ENCODE measurements around the gene ALK. TPM values are rescaled to one million over a fixed set of nuclear protein-coding genes. Genes with fewer than 3 reads are reported as not detected.

Gene ALK
- total RNA-seq, 1 experiment from 2014 or later, result 0.07 TPM

- no peak for TF ChIP-seq CTCF (IDR thresholded peaks at IDR 0.05; ENCODE audit: unreplicated experiment)
Measured at GRCh38 chr2:29761278-29761677, 160.1 kb downstream of the ALK start.

GRCh38 chr2:29760008-29760407, 161.4 kb downstream of the ALK start:
- DNase-seq (ENCODE audit: unreplicated experiment), result no peak
- no peaks in the 10 kb centered on the region for H3K9me3 Mint-ChIP-seq (ENCODE audit: unreplicated experiment)
- no peak for TF ChIP-seq CTCF (IDR thresholded peaks at IDR 0.05; ENCODE audit: unreplicated experiment)
- ChIA-PET POLR2A (interaction anchor here (1.1 kb wide), 1 partner anchor 12 kb away, joined by 3 read pairs; no protein-coding TSS in a partner anchor), CTCF (no interaction called here)
- no peaks in the 10 kb centered on the region for H3K36me3 Mint-ChIP-seq (ENCODE audit: insufficient read depth, unreplicated experiment)
- H3K4me1 Mint-ChIP-seq (ENCODE audit: insufficient read depth, unreplicated experiment), result no peaks in the 10 kb centered on the region
- peaks cover 31% of the 10 kb centered on the region for H3K27me3 Mint-ChIP-seq (ENCODE audit: insufficient read depth, unreplicated experiment)
- intact Hi-C loops (cut with micrococcal nuclease), result no loop called here
- no TSS peak for BruUV-seq (replicated peaks)
- H3K4me3 Mint-ChIP-seq (ENCODE audit: unreplicated experiment), result no peak overlapping the region
- no peak overlapping the region for H3K27ac Mint-ChIP-seq (ENCODE audit: low read depth, unreplicated experiment)

More at GRCh38 chr2:29761278-29761677, 160.1 kb downstream of the ALK start:
- ChIA-PET CTCF (interaction anchor here (0.6 to 0.9 kb wide), 3 partner anchors 9 to 40 kb away, joined by 3 to 4 read pairs (median 3); no protein-coding TSS in a partner anchor), POLR2A (interaction anchor here (0.7 kb wide), 1 partner anchor 17 kb away, joined by 3 read pairs; no protein-coding TSS in a partner anchor)
- H3K4me1 Mint-ChIP-seq (ENCODE audit: insufficient read depth, unreplicated experiment), result peaks cover 4% of the 10 kb centered on the region
- H3K36me3 Mint-ChIP-seq (ENCODE audit: insufficient read depth, unreplicated experiment), result no peaks in the 10 kb centered on the region
- DNase-seq (ENCODE audit: unreplicated experiment), result no peak
- no peaks in the 10 kb centered on the region for H3K9me3 Mint-ChIP-seq (ENCODE audit: unreplicated experiment)
- no TSS peak for BruUV-seq (replicated peaks)
- intact Hi-C loops (cut with micrococcal nuclease), result no loop called here
- no peak overlapping the region for H3K27ac Mint-ChIP-seq (ENCODE audit: low read depth, unreplicated experiment)
- H3K27me3 Mint-ChIP-seq (ENCODE audit: insufficient read depth, unreplicated experiment), result peaks cover 27% of the 10 kb centered on the region
- H3K4me3 Mint-ChIP-seq (ENCODE audit: unreplicated experiment), result no peak overlapping the region

GRCh38 chr2:29759360-29759759, 162.0 kb downstream of the ALK start:
- no peaks in the 10 kb centered on the region for H3K9me3 Mint-ChIP-seq (ENCODE audit: unreplicated experiment)
- DNase-seq (ENCODE audit: unreplicated experiment), result no peak
- H3K4me1 Mint-ChIP-seq (ENCODE audit: insufficient read depth, unreplicated experiment), result no peaks in the 10 kb centered on the region
- peaks cover 31% of the 10 kb centered on the region for H3K27me3 Mint-ChIP-seq (ENCODE audit: insufficient read depth, unreplicated experiment)
- no peak overlapping the region for H3K27ac Mint-ChIP-seq (ENCODE audit: low read depth, unreplicated experiment)
- ChIA-PET CTCF (no interaction called here), POLR2A (no interaction called here)
- no peak overlapping the region for H3K4me3 Mint-ChIP-seq (ENCODE audit: unreplicated experiment)
- BruUV-seq (replicated peaks), result no TSS peak
- H3K36me3 Mint-ChIP-seq (ENCODE audit: insufficient read depth, unreplicated experiment), result no peaks in the 10 kb centered on the region
- intact Hi-C loops (cut with micrococcal nuclease), result no loop called here
- TF ChIP-seq CTCF (IDR thresholded peaks at IDR 0.05; ENCODE audit: unreplicated experiment), result no peak

- Mint-ChIP-seq H3K4me3 (ENCODE audit: unreplicated experiment) (no peak overlapping the region), H3K9me3 (ENCODE audit: unreplicated experiment) (no peaks in the 10 kb centered on the region), H3K36me3 (ENCODE audit: insufficient read depth, unreplicated experiment) (no peaks in the 10 kb centered on the region), H3K4me1 (ENCODE audit: insufficient read depth, unreplicated experiment) (no peaks in the 10 kb centered on the region), H3K27me3 (ENCODE audit: insufficient read depth, unreplicated experiment) (peaks cover 31% of the 10 kb centered on the region), H3K27ac (ENCODE audit: low read depth, unreplicated experiment) (no peak overlapping the region)
- no peak for TF ChIP-seq CTCF (IDR thresholded peaks at IDR 0.05; ENCODE audit: unreplicated experiment)
- ChIA-PET POLR2A (interaction anchor here (0.6 to 1.0 kb wide), 2 partner anchors 17 to 679 kb away, joined by 3 read pairs; no protein-coding TSS in a partner anchor), CTCF (no interaction called here)
- no peak for DNase-seq (ENCODE audit: unreplicated experiment)
- intact Hi-C loops (cut with micrococcal nuclease), result no loop called here
- BruUV-seq (replicated peaks), result no TSS peak
Measured at GRCh38 chr2:29755829-29756228, 165.6 kb downstream of the ALK start.

All from MCF 10A (cell line).